ENCODE data around the gene GRIP1.
A peak's percentile ranks its signal among the peaks of the same experiment; 100 is the strongest.

Gene GRIP1

DNA sequence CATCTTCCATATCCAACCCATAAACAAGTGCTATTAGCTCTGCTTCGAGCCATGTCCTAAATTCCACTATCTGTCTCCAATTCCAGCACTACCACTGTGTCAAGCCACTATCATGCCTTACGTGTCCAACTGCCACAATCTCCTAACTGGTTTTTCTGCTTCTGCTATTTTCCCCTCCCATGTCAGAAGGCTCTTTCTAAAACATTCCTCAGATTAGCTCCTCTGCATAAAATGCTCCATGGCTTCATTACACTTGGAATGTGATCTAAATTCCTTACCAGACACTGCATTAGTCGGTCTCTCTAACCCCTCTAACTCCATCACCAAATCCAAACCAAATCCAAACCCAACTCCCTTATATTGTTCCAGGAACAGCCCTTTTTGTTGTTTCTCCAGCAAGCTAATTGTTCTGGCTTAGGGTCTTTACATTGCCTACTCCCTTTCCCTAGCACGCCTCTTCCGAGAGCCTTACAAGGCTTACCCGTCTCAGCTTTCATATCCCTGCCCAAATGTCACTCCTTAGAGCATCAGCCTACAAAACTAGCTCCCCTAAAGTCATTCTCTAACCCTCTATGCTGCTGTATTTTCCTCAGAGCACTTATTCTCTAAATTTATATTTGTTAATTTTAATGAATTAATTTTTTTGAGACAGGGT lies 236.8 kb downstream of the GRIP1 start:
- no peak for DNase-seq

DNA sequence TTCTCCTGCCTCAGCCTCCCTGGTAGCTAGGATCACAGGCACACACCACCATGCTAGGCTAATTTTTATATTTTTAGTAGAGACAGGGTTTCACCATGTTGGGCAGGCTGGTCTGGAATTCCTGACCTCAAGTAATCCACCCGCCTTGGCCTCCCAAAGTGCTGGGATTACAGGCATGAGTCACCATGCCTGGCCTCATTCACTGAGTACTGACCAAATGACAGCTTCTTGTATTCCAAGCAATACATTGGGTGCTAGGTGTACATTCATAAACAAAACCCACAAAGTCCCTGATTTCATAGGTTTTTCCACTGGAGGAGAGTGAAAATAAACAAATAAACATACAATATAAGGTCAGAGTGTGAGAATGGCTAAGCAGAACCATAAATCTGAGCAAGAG lies 240.3 kb downstream of the GRIP1 start:
- DNase-seq = no peak

DNA sequence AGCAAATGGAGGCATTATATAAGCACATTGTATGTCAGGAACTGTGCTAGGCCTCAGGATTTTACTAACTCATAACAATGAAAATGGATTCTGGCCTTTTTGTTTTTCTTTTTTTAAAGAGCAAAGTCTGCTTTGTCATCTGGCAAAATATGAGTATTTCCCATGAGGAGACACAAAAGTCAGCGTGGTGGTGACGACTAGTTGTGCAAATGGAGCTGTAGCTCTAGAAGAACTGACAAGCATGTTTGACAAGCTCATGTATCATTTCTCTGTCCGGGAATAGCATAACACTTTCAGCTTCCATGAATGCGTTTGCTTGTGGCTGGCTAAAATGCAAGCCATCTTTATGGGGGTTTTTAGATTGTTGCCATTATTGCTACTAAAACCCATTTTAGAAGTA lies 248.8 kb downstream of the GRIP1 start:
- no peak for DNase-seq

DNA sequence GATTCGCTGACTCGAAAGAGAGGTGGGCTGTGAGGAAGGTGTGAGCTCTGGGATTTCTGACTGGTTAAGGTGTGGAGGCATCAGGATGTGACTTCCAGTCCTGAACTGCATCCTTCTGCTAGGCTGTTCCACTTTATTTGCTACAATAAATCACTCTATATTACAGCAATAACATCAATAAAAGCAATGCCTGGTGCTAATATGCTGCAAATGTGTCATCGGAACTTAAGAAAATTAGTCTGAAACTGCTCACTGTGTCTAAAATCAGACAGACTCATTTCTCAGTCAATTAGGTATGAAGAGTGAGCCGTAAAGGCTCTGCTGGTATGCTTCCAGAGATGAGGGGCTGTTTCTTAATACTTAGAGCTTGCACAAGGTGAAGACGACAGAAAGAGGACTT lies 250.0 kb downstream of the GRIP1 start:
- DNase-seq = no peak

DNA sequence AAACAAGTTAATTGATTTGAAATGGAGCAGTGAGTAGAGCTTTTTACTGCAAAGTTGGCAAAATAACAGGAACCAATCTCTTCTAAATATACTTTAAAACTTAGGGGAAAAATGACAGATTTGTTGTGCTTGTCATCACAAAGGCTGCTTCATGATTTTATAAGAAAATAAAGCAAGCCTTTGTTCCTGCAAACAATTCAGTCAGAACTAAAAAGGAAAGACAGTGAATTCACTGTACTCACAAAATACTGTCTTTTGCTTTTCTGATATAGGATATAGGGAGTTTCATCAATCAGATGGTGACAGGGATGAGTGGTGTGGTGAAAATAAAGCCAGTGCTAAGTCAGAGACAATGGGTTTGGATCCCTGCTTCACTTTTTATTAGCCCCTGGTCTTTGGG lies 250.6 kb downstream of the GRIP1 start:
- DNase-seq = no peak

DNA sequence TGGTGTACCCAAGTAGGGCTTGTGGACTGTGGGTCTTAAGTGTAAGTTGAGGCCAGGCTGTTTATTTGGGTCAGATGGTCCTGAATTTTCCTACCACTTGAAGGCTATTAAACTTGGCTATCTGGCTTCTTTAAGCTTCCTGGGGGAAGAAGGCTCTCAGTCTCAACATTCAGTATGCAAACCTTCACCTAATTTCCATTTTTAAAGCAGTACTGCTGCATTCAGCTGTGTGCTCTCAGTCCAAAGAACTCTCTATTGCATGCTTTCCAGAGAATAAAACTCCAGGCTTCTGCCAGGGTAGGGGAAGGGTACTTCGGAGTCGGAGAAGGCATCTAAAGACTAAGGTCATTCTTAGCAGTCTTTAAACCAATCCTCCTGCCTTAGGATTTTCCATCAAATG lies 252.2 kb downstream of the GRIP1 start:
- DNase-seq = no peak

DNA sequence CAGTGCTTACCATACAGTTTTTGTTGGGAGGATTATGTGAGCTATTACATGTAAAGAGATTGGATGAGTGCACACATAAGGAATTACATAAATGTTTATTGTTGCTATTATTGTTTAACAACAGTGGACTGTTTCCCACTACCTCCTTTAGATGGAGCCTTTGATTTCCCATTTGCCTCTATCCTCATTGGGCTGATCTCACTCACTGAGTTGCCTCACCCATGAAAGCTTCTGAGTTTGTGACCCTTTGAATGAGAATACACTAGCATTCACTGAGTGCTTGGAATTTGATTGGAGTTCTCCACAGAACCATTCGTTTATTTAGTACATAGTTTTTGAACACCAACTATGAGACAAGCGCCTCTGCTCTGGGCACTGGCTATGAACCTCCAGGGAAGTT lies 255.6 kb downstream of the GRIP1 start:
- no peak for DNase-seq

DNA sequence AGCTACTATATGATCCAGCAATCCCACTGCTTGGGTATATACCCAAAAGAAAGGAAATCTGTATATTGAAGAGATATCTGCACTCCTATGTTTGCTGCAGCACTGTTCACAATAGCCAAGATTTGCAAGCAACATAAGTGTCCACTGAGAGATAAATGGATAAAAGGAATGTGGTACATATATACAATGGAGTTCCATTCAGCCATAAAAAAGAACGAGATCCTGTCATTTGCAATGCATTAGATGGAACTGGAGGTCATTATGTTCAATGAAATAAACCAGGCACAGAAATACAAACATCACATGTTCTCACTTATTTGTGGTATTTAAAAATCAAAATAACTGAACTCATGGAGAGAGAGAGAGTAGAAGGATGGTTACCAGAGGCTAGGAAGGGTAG lies 260.0 kb downstream of the GRIP1 start:
- DNase-seq = no peak

DNA sequence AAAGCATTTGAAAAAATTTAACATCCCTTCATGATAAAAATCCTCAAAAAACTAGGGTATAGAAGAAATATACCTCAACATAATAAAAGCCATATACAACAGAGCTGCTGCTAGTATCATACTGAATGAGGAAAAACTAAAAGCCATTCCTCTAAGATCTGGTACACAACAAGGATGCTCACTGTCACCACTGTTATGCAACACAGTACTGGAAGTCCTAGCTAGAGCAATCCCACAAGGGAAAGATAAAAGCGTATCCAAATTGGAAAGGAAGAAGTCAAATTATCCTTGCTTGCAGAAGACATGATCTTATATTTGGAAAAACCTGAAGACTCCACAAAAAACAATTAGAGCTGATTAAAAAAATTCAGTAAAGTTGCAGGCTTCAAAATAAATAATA lies 261.7 kb downstream of the GRIP1 start:
- DNase-seq = no peak

DNA sequence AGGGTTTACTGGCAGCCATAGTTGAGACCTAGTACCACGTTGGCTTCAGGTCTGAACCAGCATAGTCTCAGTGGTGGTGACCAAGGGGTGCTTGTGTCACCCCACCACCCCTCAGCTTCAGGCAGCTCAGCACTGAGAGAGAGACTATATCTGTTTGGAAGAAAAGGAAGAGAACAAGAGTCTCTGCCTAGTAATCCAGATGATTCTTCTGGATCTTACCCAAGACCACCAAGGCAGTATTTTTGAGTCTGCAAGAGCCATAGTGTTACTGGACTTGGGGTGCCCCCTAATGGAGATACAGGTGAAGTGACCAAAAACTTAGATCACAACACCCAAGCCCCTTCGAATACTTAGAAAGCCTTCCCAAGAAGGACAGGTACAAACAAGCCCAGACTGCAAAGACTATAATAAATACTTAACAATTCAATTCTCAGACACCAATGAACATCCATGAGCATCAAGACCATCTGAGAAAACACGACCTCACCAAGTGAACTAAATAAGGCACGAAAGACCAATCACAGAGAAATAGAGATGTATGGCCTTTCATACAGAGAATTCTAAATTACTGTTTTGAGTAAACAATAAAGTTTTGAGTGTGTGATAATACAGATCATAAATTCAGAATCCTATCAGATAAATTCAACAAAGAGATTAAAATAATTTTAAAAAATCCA lies 269.5 kb downstream of the GRIP1 start:
- DNase-seq = peak; percentile 39

DNA sequence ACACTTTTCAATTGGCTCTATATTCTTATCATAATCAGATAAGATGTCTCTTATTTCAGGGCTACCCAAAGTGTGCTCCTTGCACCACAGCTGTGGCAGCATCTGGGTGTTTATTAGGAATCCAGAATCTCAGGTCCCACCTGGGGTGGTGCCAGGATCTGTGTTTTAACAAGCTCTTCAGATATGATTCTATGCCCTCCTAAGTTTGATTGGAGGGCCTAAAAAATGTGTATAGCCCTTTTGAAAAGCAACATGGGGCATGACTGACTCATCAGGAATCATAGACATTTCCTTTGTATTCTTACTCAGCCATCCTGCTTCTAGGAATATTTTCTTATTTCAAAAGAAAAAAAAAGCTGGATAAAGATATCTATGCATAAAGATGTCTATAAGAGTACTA lies 273.5 kb downstream of the GRIP1 start:
- DNase-seq = no peak

DNA sequence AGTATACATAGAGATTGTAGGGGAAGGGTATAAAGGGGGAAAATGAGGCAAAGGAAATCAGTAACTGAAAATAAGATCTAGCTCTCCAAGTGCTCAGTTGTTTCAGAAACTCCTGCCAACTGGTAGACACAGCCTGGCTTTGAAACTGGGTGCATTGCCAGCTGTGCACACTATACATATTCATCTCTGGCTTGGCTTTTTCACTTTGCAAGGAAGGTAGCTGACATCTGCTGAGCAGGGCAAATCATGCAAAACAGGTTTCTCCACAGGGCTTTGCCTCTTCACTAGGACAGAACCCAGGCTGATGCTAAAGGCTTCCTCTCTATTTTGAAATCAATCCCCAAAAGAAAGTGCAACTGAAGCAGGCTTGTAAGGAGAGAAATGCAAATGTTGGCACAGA lies 275.1 kb downstream of the GRIP1 start:
- no peak for DNase-seq

DNA sequence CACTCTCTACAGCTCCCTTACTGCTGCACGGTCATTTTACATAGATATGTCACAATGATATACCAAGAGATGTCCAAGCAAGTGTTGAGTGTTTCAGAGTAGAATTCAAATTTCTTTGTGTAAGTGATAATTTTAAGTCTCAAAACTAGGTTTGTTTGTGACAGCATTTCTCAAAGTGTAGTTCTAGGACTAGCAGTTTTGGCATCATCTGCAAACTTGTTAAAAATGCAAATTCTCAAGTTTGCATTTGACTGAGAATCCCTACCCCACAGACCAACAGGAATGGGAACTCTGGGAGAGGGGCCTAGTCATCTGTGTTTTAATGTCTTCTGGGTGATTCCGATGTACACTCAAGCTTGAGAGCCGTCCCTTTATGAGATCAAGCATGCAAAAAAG lies 279.0 kb downstream of the GRIP1 start:
- DNase-seq = no peak

DNA sequence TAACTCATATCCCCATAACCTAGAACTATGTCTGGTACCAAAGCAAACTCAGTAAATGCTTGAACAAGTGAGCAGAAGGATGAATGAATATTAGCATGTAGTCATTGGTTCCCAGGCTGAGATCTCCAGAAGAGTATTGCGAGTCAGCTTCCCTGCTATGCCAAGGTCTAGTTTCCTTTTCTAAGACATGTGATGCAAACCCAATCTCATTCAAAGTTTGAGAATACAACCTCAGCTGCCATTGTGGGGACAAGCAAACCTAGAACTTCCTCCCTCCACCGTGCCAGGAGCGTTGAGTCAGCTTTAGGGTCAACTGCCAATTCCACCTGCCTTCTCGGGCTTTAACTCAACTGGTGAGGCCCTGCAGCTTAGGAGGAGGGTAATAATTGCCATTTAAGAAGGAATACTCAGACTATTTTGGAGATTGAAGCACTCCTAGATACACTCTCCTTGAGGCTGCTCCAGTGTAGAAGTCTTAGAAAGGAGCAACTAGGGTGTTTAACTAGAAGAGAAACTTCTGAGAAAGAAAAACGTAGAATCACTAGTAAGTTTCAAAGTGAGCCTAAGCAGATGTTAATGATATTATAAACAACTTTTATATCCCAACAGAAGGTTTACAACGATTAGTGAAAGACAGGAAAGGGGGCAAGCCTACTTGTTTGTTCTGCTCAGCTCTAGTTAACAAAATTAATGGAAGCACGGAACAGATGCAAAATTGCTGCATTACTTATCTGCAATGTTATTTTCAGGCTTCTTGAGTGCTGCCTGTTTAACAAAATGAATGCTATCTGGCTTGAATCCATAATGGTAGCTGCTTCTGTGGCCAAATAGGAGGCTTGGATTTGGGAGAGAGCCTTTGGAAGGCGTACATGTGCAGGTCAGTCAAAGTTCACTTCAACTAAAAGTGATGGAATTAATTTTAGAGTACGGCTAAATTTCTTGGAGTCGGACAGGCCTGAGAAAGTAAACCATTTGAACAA lies 279.7 kb downstream of the GRIP1 start:
- no peak for DNase-seq

DNA sequence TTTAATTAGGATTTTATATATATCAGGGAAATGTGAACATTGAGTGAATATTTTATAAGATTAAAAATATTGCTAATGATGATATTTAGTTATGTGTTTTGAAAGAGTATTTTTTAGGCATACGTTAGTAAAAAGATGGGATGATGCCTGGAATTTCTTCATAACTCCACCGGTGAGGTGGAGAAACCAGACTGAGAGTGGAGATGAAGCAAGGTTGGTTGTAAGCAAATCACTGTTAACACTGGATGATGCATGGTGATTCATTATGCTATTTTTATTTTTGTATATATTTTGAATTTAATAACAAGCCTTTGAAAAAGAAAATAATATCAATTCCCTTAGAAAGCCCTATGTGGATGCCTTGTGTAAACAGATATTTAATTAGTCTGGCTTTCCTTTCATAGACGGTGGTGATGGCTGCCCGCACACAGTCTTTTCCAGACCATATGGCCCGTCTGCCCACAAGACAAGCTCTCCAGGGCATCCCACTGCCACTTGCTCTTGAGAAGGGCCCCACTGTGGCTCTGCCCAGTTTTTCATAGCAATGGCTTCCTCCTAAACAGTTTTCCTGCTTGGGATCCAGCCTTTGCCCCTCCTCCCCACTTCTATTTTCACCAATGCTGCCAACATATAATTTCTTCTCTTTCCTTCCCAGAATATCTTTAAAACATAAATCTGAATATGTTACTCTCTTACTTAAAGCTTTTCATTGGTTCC lies 281.1 kb downstream of the GRIP1 start:
- no peak for DNase-seq

DNA sequence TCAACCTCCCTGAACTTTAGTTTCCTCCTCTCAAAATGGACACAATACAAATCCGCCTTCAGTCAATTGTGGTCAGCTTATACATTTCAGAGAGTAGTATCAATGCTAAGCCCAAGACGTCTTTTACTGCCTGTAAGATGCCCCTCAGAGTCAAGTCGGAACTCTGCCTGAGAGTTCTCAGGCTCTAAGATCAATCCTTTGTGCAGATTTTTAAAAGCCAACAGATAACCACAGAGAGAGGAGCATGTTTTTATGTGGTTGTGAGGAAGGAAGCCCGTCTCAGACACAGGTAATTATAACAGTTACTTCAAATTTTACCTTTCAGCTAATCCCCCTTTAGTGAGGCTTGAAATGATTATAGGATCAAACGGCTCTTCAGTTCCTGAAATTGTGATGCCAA lies 285.0 kb downstream of the GRIP1 start:
- DNase-seq = peak; percentile 19

DNA sequence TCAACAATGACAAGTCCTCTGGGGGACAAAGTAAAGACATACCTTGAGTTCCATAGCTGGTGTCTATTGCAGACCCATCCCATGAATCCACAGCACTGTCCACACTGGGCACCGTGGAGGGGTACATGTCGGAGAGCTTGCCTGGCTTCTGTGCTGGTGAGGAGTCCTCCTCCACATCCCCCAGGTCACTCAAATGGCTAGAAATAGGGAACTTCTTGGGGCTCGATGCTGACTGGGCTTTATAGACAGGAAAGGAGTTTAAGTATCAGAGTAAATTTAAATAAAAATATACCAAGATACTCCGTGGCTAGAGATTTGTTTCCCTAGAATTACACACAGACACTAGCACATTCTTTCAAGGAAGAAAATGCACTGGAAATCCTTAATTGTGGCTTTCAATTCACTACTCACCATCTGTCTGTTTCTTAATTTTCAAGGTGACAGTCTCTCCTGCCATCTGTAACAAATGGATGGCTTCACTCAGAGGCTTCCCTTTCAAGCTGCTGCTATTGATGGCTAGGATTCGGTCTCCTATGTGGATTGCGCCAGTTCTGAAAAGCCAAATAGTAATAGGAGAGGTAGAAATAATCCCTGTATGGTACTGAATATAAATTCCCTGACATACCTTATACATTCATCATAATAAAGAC lies 286.5 kb downstream of the GRIP1 start:
- no peak for DNase-seq

DNA sequence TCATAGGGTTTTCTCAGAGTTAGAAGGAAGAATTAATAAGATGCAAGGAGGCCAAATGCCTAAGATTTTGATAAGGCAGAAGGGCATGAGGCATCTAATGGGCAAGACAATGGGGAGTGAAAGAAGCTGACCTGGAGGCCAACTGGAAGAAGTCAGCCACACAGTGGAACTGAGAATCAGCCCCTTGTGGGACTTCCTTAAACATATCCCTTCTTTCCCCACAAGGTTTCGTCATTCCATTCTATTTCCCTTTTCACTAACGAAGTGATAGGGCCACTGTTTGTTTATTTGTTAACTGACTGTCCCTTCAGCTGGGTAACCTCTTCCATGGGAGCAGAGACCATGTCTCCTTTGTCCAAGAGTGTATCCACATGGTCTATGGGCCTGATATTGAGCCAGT lies 290.4 kb downstream of the GRIP1 start:
- no peak for DNase-seq

DNA sequence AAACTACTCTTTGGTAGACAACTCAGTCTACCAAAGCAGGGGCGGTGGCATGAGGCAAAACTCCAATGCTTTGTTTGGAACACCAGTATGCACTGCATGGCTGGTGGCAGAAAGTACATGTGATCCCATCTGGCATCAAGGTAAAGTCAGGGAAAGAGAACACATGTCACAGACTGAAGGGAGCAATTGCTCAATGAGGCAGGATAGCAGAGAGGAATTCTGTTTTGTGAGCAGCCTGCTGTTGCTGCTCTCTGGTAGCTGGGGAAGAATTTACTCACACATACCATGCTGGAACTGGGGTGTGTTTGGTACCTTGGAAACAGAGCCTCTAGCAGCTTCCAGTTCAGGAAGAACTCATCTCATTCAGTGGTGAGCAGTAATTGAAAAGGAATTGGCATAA lies 291.8 kb downstream of the GRIP1 start:
- DNase-seq = no peak

DNA sequence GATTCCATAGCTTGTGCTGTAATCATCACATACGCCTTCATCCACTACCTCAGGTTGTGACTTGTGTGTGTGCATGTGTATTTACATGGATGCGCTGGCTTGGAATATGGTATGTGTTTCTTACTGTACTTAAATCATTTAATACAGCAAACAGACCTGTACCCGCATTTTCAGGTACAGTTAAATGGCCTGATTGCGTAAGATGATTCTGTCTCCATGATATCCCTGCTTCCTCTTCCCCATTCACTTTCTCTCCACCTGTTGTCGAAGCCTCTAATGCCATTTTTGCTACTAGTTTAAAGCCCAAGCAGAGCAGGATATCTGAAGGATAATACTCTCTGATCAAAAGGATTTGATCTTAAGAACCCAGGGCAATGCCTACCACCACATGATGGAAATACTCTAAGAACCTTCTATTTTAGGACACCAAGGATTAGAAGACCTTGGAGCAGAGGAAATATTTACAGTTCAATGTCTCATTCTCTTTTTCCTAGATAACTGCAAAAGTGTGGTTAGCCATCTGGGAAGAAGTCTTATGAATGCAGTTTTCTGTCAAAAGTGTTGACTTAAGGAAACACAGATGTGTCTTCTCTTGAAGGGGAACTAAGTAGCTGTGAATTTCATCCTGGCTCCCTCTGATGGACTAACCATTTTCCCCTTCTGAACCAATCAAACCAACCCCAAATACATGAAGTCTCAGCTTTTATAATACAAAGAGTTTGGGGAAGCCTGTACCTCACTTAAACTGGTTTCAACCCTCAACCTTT lies 297.9 kb downstream of the GRIP1 start:
- no peak for DNase-seq

DNA sequence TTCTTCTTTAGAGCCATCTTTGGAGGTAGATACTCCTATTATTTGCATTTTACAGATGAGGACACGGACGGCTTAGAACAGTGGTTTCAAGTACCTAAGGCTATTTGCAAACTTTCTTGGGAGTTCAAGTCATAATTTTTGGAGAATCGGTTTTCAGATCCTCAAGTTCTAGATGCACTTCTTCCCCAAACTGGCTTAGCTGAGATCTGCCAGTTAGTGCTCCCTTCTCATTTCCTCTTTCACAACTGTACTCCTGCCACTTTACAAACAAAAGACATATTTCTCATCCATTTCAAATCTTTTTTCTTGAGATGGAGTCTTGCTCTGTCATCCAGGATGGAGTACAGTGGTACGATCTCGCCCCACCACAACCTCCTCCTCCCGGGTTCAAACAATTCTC lies 299.3 kb downstream of the GRIP1 start:
- no peak for DNase-seq

DNA sequence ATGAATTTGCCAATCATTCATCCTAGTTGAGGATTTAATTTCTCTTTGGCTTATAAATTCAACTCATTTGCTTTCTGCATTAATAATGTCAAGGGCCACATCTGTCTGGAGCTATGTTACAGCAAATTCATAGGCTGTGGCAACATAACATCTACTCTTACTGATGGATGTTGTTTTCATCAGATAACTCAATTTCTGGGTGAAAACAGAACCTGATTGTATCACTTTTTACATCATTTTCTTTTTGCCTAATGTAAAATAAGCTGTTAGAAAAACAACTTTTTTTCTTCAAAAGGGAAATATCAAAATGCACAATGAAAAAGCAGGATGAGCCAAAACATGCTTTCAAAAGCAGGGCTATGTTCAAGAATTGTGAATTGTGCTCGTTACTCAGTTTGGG lies 303.3 kb downstream of the GRIP1 start:
- DNase-seq = no peak
